IMR-90 (cell line): ENCODE measurements around the gene PATJ. TPM values are rescaled to one million over a fixed set of nuclear protein-coding genes. Genes with fewer than 3 reads are reported as not detected.

Experiments used
- ATAC-seq: fragments of 200-7000 bp; cut with Tn5 transposase; 2 replicates; pipeline ENCODE4 v1.9.1; 2020; ENCODE audit warnings: low read depth, mild to moderate bottlenecking, moderate library complexity
- BruUV-seq: library from RNA; stranded (reverse); fragments of 400-500 nt; replicated peaks from 2 replicates; lab custom pipeline; 2021; lab: Mats Ljungman, UMichigan
- CTCF ChIA-PET: fragments of 300-600 bp; formaldehyde crosslinking; extraction: SDS; loops from one replicate; lab custom pipeline; 2021; ENCODE audit warnings: antibody characterized with exemption; lab: Yijun Ruan, JAX
- POLR2A ChIA-PET: fragments of 300-600 bp; sonication (Branson Sonifier 250); formaldehyde crosslinking; loops from one replicate; lab custom pipeline; 2022; ENCODE audit warnings: antibody characterized with exemption; ENCODE audit not compliant: unreplicated experiment; lab: Charles Lee
- DNase-seq: peaks from one replicate; pipeline ENCODE4 v3.0.0; 2013
- H2AFZ ChIP-seq: replicated peaks from 2 replicates; pipeline ENCODE3; 2013; ENCODE audit warnings: low read length, mild to moderate bottlenecking; ENCODE audit not compliant: poor library complexity
- H2AK5ac ChIP-seq: 2 replicates; pipeline ENCODE4 v1.6.1; 2013; ENCODE audit warnings: low read depth, low read length, inconsistent platforms
- H2AK9ac ChIP-seq: replicated peaks from 2 replicates; pipeline ENCODE3; 2013; ENCODE audit warnings: mild to moderate bottlenecking, low read depth, low read length, moderate library complexity; ENCODE audit not compliant: poor library complexity
- H2BK120ac ChIP-seq: 2 replicates; pipeline ENCODE4 v1.6.1; 2013; ENCODE audit warnings: low read depth, low read length, inconsistent platforms
- H2BK15ac ChIP-seq: 3 replicates; pipeline ENCODE4 v1.6.1; 2013; ENCODE audit warnings: low read depth, low read length, inconsistent platforms
- H2BK20ac ChIP-seq: 2 replicates; pipeline ENCODE4 v1.6.1; 2013; ENCODE audit warnings: low read depth, mild to moderate bottlenecking, inconsistent platforms, low read length, moderate library complexity
- H2BK5ac ChIP-seq: 2 replicates; pipeline ENCODE4 v1.6.1; 2013; ENCODE audit warnings: mild to moderate bottlenecking, low read depth, low read length, inconsistent platforms; ENCODE audit not compliant: poor library complexity, severe bottlenecking
- H3K14ac ChIP-seq: replicated peaks from 2 replicates; pipeline ENCODE4 v1.6.1; 2013; ENCODE audit warnings: low read depth, low read length, inconsistent platforms
- H3K18ac ChIP-seq: 2 replicates; pipeline ENCODE4 v1.6.1; 2013; ENCODE audit warnings: low read depth, low read length, control low read depth
- H3K23ac ChIP-seq: 2 replicates; pipeline ENCODE4 v1.6.1; 2013; ENCODE audit warnings: low read depth, low read length, inconsistent platforms
- H3K27ac ChIP-seq: 2 replicates; pipeline ENCODE4 v1.5.1; 2013; ENCODE audit warnings: mild to moderate bottlenecking, control low read depth, low read length; ENCODE audit not compliant: insufficient read depth
- H3K27me3 ChIP-seq: 2 replicates; pipeline ENCODE4 v1.6.1; 2013; ENCODE audit warnings: low read length; ENCODE audit not compliant: control insufficient read depth, insufficient read depth
- H3K36me3 ChIP-seq: 2 replicates; pipeline ENCODE4 v1.6.1; 2013; ENCODE audit warnings: low read length, mixed read lengths; ENCODE audit not compliant: control insufficient read depth, insufficient read depth
- H3K4ac ChIP-seq: 2 replicates; pipeline ENCODE4 v1.6.1; 2013; ENCODE audit warnings: low read depth, low read length, inconsistent platforms
- H3K4me1 ChIP-seq: 2 replicates; pipeline ENCODE4 v1.6.1; 2013; ENCODE audit warnings: low read length, mixed read lengths; ENCODE audit not compliant: control insufficient read depth, insufficient read depth
- H3K4me2 ChIP-seq: 2 replicates; pipeline ENCODE4 v1.6.1; 2013; ENCODE audit warnings: low read depth, mild to moderate bottlenecking, control low read depth, low read length, moderate library complexity
- H3K4me3 ChIP-seq: 2 replicates; pipeline ENCODE4 v1.5.1; 2013; ENCODE audit warnings: low read depth, mild to moderate bottlenecking, control low read depth, low read length, moderate library complexity; ENCODE audit not compliant: insufficient read depth
- H3K56ac ChIP-seq: 2 replicates; pipeline ENCODE4 v1.6.1; 2013; ENCODE audit warnings: low read length, inconsistent platforms; ENCODE audit not compliant: insufficient read depth; ENCODE audit errors: extremely low read depth
- H3K79me1 ChIP-seq, 2 experiments: 2 replicates each; pipeline ENCODE4 v1.6.1; 2013; ENCODE audit warnings: low read length in 2 of 2, inconsistent platforms in 1 of 2, low read depth in 1 of 2
- H3K9ac ChIP-seq: 2 replicates; pipeline ENCODE4 v1.6.1; 2013; ENCODE audit warnings: low read depth, low read length, control low read depth
- H3K9me1 ChIP-seq: 2 replicates; pipeline ENCODE4 v1.6.1; 2013; ENCODE audit warnings: low read length, inconsistent platforms; ENCODE audit not compliant: insufficient read depth
- H3K9me3 ChIP-seq: 2 replicates; pipeline ENCODE4 v1.6.1; 2013; ENCODE audit warnings: low read length; ENCODE audit not compliant: control insufficient read depth, insufficient read depth
- H4K20me1 ChIP-seq: 2 replicates; pipeline ENCODE4 v1.6.1; 2013; ENCODE audit warnings: low read length, inconsistent platforms; ENCODE audit not compliant: insufficient read depth
- H4K5ac ChIP-seq: 2 replicates; pipeline ENCODE4 v1.6.1; 2013; ENCODE audit warnings: mild to moderate bottlenecking, low read depth, low read length, control low read depth
- H4K8ac ChIP-seq, 2 experiments: 2 replicates each; pipeline ENCODE4 v1.6.1; 2013; ENCODE audit warnings: low read depth in 2 of 2, low read length in 2 of 2, control low read depth in 1 of 2, inconsistent platforms in 1 of 2
- H4K91ac ChIP-seq: 2 replicates; pipeline ENCODE4 v1.6.1; 2013; ENCODE audit warnings: low read depth, low read length, inconsistent platforms; ENCODE audit not compliant: insufficient read depth
- MAFK ChIP-seq: IDR thresholded peaks from 2 replicates; pipeline ENCODE4 v1.6.1; 2012; ENCODE audit warnings: low read depth, low read length, improper control_type of control experiment
- RAD21 ChIP-seq: IDR thresholded peaks from 2 replicates; pipeline ENCODE4 v1.6.1; 2012; ENCODE audit warnings: low read length, improper control_type of control experiment
- RFX5 ChIP-seq: IDR thresholded peaks from 2 replicates; pipeline ENCODE4 v1.8.0; 2012; ENCODE audit warnings: low read depth, mild to moderate bottlenecking, low read length, moderate library complexity
- WGBS, 2 experiments: methylation state at CpG; one replicate each; pipeline versions ENCODE4 v1.1.5 to v1.1.7; 2013; ENCODE audit warnings: missing lambda C conversion rate in 2 of 2; ENCODE audit not compliant: insufficient read length in 1 of 2; ENCODE audit errors: extremely low coverage in 2 of 2; 5-methylcytosine and 5-hydroxymethylcytosine counted together
- dilution Hi-C: fragments of 300-500 bp; cut with HindIII; formaldehyde crosslinking; loops from one replicate; pipeline ENCODE4 v1.14.3; 2018; ENCODE audit warnings: low sequenced_read_pairs; ENCODE audit not compliant: unreplicated experiment
- in situ Hi-C: fragments of 300-500 bp; cut with MboI; formaldehyde crosslinking; loops from 3 replicates; pipeline ENCODE4 v1.14.3; 2019; ENCODE audit warnings: low sequenced_read_pairs, inconsistent platforms, mixed read lengths
- intact Hi-C: fragments of 100-400 bp; cut with micrococcal nuclease; formaldehyde crosslinking; loops from 2 replicates; pipeline ENCODE4 v1.10.0; 2022
- polyA plus RNA-seq, 3 experiments: library from polyadenylated mRNA; depleted of rRNA; stranded (reverse); fragments of >200 nt; gene quantifications; 2 replicates each; pipeline ENCODE4 v1.2.3, GENCODE V29; 2012; ENCODE audit warnings: low replicate concordance in 1 of 3
- total RNA-seq: library from RNA; depleted of rRNA; stranded (reverse); fragments of >200 nt; gene quantifications from 2 replicates; pipeline ENCODE4 v1.2.3, GENCODE V29; 2012
- TF ChIP-seq, protein P1 (sequence below): fragments of 150-350 bp; IDR thresholded peaks from 2 replicates; pipeline ENCODE4 v1.6.1; 2017; ENCODE audit warnings: mild to moderate bottlenecking, antibody characterized with exemption, low read length, low read depth

Gene PATJ
- total and polyA plus RNA-seq, 2 of the 4 experiments (the other 2 are of a cell fraction), result 2.0 to 3.4 TPM

DNA sequence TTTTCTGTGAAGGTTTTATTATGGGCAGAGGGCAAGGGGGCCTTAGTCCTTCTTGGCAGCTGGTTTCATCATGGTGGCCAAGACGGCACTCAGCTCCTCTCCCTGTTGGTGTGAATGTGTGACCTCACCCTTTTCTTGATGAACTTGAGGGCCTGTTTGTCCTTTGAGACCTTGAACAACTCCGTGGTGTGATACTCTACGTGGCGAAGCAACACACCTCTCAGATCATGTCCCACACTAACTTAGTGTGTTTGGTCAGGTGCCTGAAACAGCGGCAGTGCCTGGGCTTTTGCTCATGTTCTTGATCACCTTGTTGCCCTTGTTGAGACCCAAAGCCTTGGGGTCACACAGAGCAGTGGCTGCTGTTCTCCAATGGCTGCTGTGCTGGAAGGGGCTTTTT, 465.8 kb downstream of the PATJ start:
- no peak overlapping the region for H3K14ac ChIP-seq
- no peak overlapping the region for H3K56ac ChIP-seq
- H3K9me1 ChIP-seq, result no peaks in the 10 kb centered on the region
- ATAC-seq, result no peak
- H3K4me2 ChIP-seq, result no peak overlapping the region
- ChIA-PET POLR2A (no interaction called here), CTCF (no interaction called here)
- H4K8ac ChIP-seq, result no peak overlapping the region
- no peak overlapping the region for H3K27ac ChIP-seq
- no peaks in the 10 kb centered on the region for H4K20me1 ChIP-seq
- no peak overlapping the region for H2BK20ac ChIP-seq
- H3K9me3 ChIP-seq, result peaks cover 10% of the 10 kb centered on the region; the same call in 1 of the 2 replicates
- no peak overlapping the region for H3K9ac ChIP-seq
- intact Hi-C loops, result no loop called here
- no peak overlapping the region for H2BK5ac ChIP-seq
- H2BK15ac ChIP-seq, result no peak overlapping the region
- no peak for DNase-seq
- H2AK9ac ChIP-seq, result no peak overlapping the region
- H3K4me1 ChIP-seq, result no peaks in the 10 kb centered on the region
- H3K18ac ChIP-seq, result no peak overlapping the region
- H3K79me1 ChIP-seq, result no peaks in the 10 kb centered on the region
- H2AK5ac ChIP-seq, result no peak overlapping the region
- H3K23ac ChIP-seq, result no peak overlapping the region
- no peak for TF ChIP-seq MAFK
- TF ChIP-seq RFX5, result no peak
- no peak for TF ChIP-seq RAD21
- TF ChIP-seq, protein P1, sequence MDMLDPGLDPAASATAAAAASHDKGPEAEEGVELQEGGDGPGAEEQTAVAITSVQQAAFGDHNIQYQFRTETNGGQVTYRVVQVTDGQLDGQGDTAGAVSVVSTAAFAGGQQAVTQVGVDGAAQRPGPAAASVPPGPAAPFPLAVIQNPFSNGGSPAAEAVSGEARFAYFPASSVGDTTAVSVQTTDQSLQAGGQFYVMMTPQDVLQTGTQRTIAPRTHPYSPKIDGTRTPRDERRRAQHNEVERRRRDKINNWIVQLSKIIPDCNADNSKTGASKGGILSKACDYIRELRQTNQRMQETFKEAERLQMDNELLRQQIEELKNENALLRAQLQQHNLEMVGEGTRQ, result no peak
- dilution Hi-C loops, result no loop called here
- no peak overlapping the region for H3K4me3 ChIP-seq
- H4K5ac ChIP-seq, result no peak overlapping the region
- no peak overlapping the region for H4K91ac ChIP-seq
- no peak overlapping the region for H2BK120ac ChIP-seq
- no TSS peak for BruUV-seq
- in situ Hi-C loops, result no loop called here
- H3K36me3 ChIP-seq, result no peaks in the 10 kb centered on the region
- H2AFZ ChIP-seq, result no peak overlapping the region
- no peaks in the 10 kb centered on the region for H3K27me3 ChIP-seq
- no peak overlapping the region for H3K4ac ChIP-seq
- no CpG with 5 or more reads among the region's 5 CpGs for WGBS, 2 experiments
